BE2C (cell line): Measurements from ENCODE around the gene OR8I2. TPM values are rescaled to one million over a fixed set of nuclear protein-coding genes. Genes with fewer than 3 reads are reported as not detected.
"Not testable (repeated sequence)": the region's sequence is repeated elsewhere in the genome, so short reads cannot be mapped to it uniquely, and the experiment has no call there.

Experiments used
- DNase-seq: peaks from one replicate; pipeline ENCODE4 v3.0.0-alpha.2; 2020
- H3K27me3 ChIP-seq: fragments of 250-450 bp; sonication (Bioruptor Pico); 2 replicates; pipeline ENCODE4 v1.5.1; 2020; ENCODE audit warnings: mild to moderate bottlenecking
- H3K36me3 ChIP-seq: fragments of 250-450 bp; sonication (Bioruptor Pico); 2 replicates; pipeline ENCODE4 v1.5.1; 2020; ENCODE audit warnings: mild to moderate bottlenecking
- H3K4me1 ChIP-seq: fragments of 250-450 bp; sonication (Bioruptor Pico); 2 replicates; pipeline ENCODE4 v1.5.1; 2020
- H3K4me3 ChIP-seq: 2 replicates; pipeline ENCODE4 v1.5.1; 2011; ENCODE audit warnings: low read depth, low read length
- H3K9me3 ChIP-seq: fragments of 250-450 bp; sonication (Bioruptor Pico); 2 replicates; pipeline ENCODE4 v1.5.1; 2020
- polyA plus RNA-seq: library from polyadenylated mRNA; unstranded; fragments of >200 nt; gene quantifications from one replicate; pipeline ENCODE4 v1.2.1, GENCODE V29; 2012; ENCODE audit warnings: low read depth, missing spikeins; ENCODE audit not compliant: insufficient read length, insufficient read depth
- TF ChIP-seq, protein P1 (sequence below): IDR thresholded peaks from 2 replicates; pipeline ENCODE4 v1.5.1; 2012; ENCODE audit warnings: mild to moderate bottlenecking, low read depth, low read length

Gene OR8I2
- not detected for polyA plus RNA-seq

DNA sequence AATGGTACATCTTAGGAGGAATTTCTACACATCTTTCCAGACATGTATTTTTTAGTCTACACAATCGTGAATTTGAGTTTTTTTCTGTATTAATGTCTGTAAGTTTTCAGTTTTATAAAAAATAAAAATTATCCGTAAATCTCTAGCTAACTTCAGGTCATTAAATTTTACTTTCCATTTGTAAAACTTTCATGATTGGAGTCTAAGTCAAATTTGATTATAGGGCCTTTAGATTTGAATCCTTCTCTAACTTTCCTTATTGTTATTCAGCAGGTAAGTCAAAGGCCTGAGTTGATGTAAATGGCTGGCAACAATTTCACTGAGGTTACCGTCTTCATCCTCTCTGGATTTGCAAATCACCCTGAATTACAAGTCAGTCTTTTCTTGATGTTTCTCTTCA is at the start of gene OR8I2:
Gene OR8I2, plus strand, starts transcription at position 301 of the 400 bp plus-strand sequence. Its CDS starts 0 bp downstream, at position 301.
- no peaks in the 10 kb centered on the region for H3K9me3 ChIP-seq
- TF ChIP-seq, protein P1, sequence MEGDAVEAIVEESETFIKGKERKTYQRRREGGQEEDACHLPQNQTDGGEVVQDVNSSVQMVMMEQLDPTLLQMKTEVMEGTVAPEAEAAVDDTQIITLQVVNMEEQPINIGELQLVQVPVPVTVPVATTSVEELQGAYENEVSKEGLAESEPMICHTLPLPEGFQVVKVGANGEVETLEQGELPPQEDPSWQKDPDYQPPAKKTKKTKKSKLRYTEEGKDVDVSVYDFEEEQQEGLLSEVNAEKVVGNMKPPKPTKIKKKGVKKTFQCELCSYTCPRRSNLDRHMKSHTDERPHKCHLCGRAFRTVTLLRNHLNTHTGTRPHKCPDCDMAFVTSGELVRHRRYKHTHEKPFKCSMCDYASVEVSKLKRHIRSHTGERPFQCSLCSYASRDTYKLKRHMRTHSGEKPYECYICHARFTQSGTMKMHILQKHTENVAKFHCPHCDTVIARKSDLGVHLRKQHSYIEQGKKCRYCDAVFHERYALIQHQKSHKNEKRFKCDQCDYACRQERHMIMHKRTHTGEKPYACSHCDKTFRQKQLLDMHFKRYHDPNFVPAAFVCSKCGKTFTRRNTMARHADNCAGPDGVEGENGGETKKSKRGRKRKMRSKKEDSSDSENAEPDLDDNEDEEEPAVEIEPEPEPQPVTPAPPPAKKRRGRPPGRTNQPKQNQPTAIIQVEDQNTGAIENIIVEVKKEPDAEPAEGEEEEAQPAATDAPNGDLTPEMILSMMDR, result no peak
- H3K4me3 ChIP-seq, result no peak within 1 kb of the TSS
- H3K4me1 ChIP-seq, result no peaks in the 10 kb centered on the region
- H3K36me3 ChIP-seq, result no peaks in the 10 kb centered on the region
- no peaks in the 10 kb centered on the region for H3K27me3 ChIP-seq
- no peak for DNase-seq

DNA sequence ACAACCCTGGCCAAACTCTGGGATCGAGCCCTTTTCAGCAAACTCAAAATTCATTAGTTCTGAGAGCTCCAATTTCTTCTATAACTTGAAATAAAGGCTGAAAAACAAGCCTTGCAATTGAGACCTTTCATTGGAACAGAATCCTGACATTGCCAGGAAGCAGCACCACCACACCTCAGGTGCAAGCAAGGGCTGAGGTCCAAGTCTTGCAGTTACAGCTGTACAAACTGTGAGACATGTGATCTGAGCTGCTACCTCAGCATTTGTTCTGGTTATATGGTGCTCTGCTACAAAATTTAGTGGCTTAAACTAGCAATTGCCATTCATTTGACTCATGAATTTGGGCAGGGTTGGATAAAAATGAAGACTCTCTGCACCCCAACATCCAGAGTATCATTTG is 47.6 kb upstream of the OR8I2 start:
- Histone ChIP-seq H3K4me1 (no peaks in the 10 kb centered on the region), H3K9me3 (no peaks in the 10 kb centered on the region), H3K36me3 (no peaks in the 10 kb centered on the region), H3K4me3 (no peak overlapping the region), H3K27me3 (no peaks in the 10 kb centered on the region)
- no peak for DNase-seq
- TF ChIP-seq, protein P1, result no peak

DNA sequence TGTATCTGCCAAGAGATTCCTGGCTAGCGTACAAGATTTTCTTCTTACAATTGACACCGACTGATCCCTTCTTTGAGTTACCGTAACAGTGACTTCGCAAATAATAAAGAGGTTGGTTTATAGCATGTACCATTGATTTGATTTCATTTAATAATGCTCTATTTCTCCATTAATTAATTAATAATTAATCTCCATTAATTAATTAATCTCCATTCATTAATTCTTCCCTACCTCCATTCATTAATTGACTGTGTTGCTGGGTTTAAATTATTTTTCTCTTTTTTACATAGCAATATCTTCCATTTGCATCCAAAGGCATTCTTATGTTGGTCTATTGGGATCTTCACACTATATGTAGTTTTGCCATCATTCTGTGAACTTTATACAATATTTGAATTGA is 44.6 kb upstream of the OR8I2 start:
- no peaks in the 10 kb centered on the region for H3K36me3 ChIP-seq
- no peaks in the 10 kb centered on the region for H3K27me3 ChIP-seq
- TF ChIP-seq, protein P1, result no peak
- no peak for DNase-seq
- H3K4me1 ChIP-seq, result no peaks in the 10 kb centered on the region
- H3K4me3 ChIP-seq, result no peak overlapping the region
- no peaks in the 10 kb centered on the region for H3K9me3 ChIP-seq

- no peak overlapping the region for H3K4me3 ChIP-seq
- H3K9me3 ChIP-seq, result no peaks in the 10 kb centered on the region
- DNase-seq, result no peak
- no peaks in the 10 kb centered on the region for H3K36me3 ChIP-seq
- H3K4me1 ChIP-seq, result no peaks in the 10 kb centered on the region
- H3K27me3 ChIP-seq, result no peaks in the 10 kb centered on the region
- TF ChIP-seq, protein P1, result no peak
These were observed 43.6 kb upstream of the OR8I2 start for GRCh38 chr11:56049487-56049886.

- not testable (repeated sequence) for H3K27me3 ChIP-seq, H3K36me3 ChIP-seq, DNase-seq, H3K9me3 ChIP-seq, H3K4me3 ChIP-seq, H3K4me1 ChIP-seq
These were observed 36.7 kb upstream of the OR8I2 start for GRCh38 chr11:56056366-56056765.

- not testable (repeated sequence) for H3K27me3 ChIP-seq, H3K9me3 ChIP-seq, H3K4me1 ChIP-seq, DNase-seq, H3K4me3 ChIP-seq, H3K36me3 ChIP-seq
These were observed 35.4 kb upstream of the OR8I2 start for GRCh38 chr11:56057661-56058237.

DNA sequence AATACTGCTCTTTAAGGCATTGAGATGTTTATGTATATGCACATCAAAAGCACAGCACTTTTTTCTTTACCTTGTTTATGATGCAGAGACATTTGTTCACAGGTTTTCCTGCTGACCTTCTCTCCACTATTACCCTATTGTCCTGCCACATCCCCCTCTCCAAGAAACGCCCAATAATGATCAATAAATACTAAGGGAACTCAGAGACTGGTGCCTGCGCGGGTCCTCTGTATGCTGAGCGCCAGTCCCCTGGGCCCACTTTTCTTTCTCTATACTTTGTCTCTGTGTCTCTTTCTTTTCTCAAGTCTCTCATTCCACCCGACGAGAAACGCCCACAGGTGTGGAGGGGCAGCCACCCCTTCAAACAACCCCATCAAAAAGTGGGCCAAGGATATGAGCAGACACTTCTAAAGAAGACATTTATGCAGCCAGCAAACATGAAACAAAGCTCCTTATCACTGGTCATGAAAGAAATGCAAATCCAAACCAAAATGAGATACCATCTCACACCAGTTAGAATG is 34.8 kb upstream of the OR8I2 start:
- H3K9me3 ChIP-seq, H3K36me3 ChIP-seq, H3K4me1 ChIP-seq, DNase-seq, H3K27me3 ChIP-seq, H3K4me3 ChIP-seq: not testable (repeated sequence)

DNA sequence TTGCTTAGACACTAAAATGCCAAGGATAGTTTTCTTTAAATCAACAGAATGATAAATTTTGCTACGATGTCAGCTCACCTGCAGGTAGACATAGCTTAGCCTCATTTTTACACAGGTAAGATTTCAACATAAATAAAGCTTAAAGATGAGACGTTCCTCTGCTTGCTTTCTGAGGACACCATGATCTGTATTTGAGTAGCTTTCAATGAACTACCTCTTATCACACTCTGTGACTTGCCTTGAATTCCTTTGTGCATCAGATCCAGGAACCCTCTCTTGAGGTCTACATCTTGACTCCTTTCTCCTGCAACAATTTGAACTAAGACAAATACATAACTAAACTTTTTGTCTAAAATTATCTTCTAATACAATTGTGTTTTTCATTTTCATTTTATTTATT is 26.1 kb upstream of the OR8I2 start:
- DNase-seq, result no peak
- TF ChIP-seq, protein P1, result no peak
- Histone ChIP-seq H3K9me3 (no peaks in the 10 kb centered on the region), H3K27me3 (no peaks in the 10 kb centered on the region), H3K36me3 (no peaks in the 10 kb centered on the region), H3K4me1 (no peaks in the 10 kb centered on the region), H3K4me3 (no peak overlapping the region)
